IPS-18c (cell line): ENCODE measurements around the gene ARID4A.

ENCODE experiments used
- H3K4me3 ChIP-seq: 2 replicates; pipeline ENCODE4 v1.7.0; 2013; ENCODE audit warnings: low read depth, mild to moderate bottlenecking, low read length, moderate library complexity; ENCODE audit not compliant: insufficient read depth
- H3K9me3 ChIP-seq: one replicate; pipeline ENCODE4 v1.6.1; 2013; ENCODE audit warnings: mild to moderate bottlenecking, low read length, moderate library complexity; ENCODE audit not compliant: control insufficient read depth, insufficient read depth

ARID4A gene

GRCh38 chr14:58287607-58288042 lies 10.7 kb upstream of the ARID4A start:
- Histone ChIP-seq H3K9me3 (no peaks in the 10 kb centered on the region), H3K4me3 (no peak overlapping the region)

- no peaks in the 10 kb centered on the region for H3K9me3 ChIP-seq
- H3K4me3 ChIP-seq = no peak overlapping the region
These were observed 10.1 kb upstream of the ARID4A start for GRCh38 chr14:58288106-58288792.

- H3K4me3 ChIP-seq = no peak overlapping the region
- H3K9me3 ChIP-seq = no peaks in the 10 kb centered on the region
These were observed 6.7 kb upstream of the ARID4A start for GRCh38 chr14:58291646-58292045.

- H3K9me3 ChIP-seq = no peaks in the 10 kb centered on the region
- no peak overlapping the region for H3K4me3 ChIP-seq
These were observed 6.2 kb upstream of the ARID4A start for GRCh38 chr14:58292187-58292586.

- no peak overlapping the region for H3K4me3 ChIP-seq
- H3K9me3 ChIP-seq = peaks cover 4% of the 10 kb centered on the region
These were observed 4.2 kb upstream of the ARID4A start for GRCh38 chr14:58294201-58294600.

- Histone ChIP-seq H3K4me3 (peak overlapping the region; percentile 97), H3K9me3 (peaks cover 4% of the 10 kb centered on the region)
These were observed 1.6 kb upstream of the ARID4A start for GRCh38 chr14:58296726-58297125.

GRCh38 chr14:58297412-58297761 lies 968 bp upstream of the ARID4A start:
- Histone ChIP-seq H3K9me3 (peaks cover 4% of the 10 kb centered on the region), H3K4me3 (peak overlapping the region; percentile 97)

GRCh38 chr14:58297762-58298476 lies 436 bp upstream of the ARID4A start:
- H3K4me3 ChIP-seq = peak overlapping the region; percentile 97
- peaks cover 4% of the 10 kb centered on the region for H3K9me3 ChIP-seq

GRCh38 chr14:58299401-58300330 lies 1.3 kb downstream of the ARID4A start:
- peak overlapping the region; percentile 76 for H3K4me3 ChIP-seq

GRCh38 chr14:58301416-58301815 lies 3.1 kb downstream of the ARID4A start:
- no peak overlapping the region for H3K4me3 ChIP-seq
- peaks cover 4% of the 10 kb centered on the region for H3K9me3 ChIP-seq

More at GRCh38 chr14:58299401-58300330, 1.3 kb downstream of the ARID4A start:
- peaks cover 4% of the 10 kb centered on the region for H3K9me3 ChIP-seq

- Histone ChIP-seq H3K4me3 (no peak overlapping the region), H3K9me3 (no peaks in the 10 kb centered on the region)
These were observed 7.4 kb downstream of the ARID4A start for GRCh38 chr14:58305730-58306129.

- H3K9me3 ChIP-seq = no peaks in the 10 kb centered on the region
- no peak overlapping the region for H3K4me3 ChIP-seq
These were observed 9.4 kb downstream of the ARID4A start for GRCh38 chr14:58307597-58308316.

GRCh38 chr14:58309086-58309485 lies 10.7 kb downstream of the ARID4A start:
- H3K4me3 ChIP-seq = no peak overlapping the region
- no peaks in the 10 kb centered on the region for H3K9me3 ChIP-seq

GRCh38 chr14:58313699-58314098 lies 15.3 kb downstream of the ARID4A start:
- no peaks in the 10 kb centered on the region for H3K9me3 ChIP-seq
- H3K4me3 ChIP-seq = no peak overlapping the region

- Histone ChIP-seq H3K4me3 (no peak overlapping the region), H3K9me3 (no peaks in the 10 kb centered on the region)
These were observed 17.3 kb downstream of the ARID4A start for GRCh38 chr14:58315606-58316005.

- Histone ChIP-seq H3K9me3 (no peaks in the 10 kb centered on the region), H3K4me3 (no peak overlapping the region)
These were observed 28.7 kb downstream of the ARID4A start for GRCh38 chr14:58327019-58327418.

- H3K9me3 ChIP-seq = no peaks in the 10 kb centered on the region
- H3K4me3 ChIP-seq = no peak overlapping the region
These were observed 32.8 kb downstream of the ARID4A start for GRCh38 chr14:58331111-58331510.
